ELF-1 (cell line): ENCODE measurements around the gene WIPI1.
A peak's percentile ranks its signal among the peaks of the same experiment; 100 is the strongest.

Experiments used
- DNase-seq: peaks from one replicate; pipeline ENCODE4 v3.0.0-alpha.2; 2016; ENCODE audit warnings: low read depth, low spot score

The WIPI1 gene

GRCh38 chr17:68461122-68461539, 3.8 kb upstream of the WIPI1 start:
- DNase-seq: no peak

GRCh38 chr17:68460715-68461114, 3.4 kb upstream of the WIPI1 start:
- DNase-seq: no peak

GRCh38 chr17:68460146-68460545, 2.9 kb upstream of the WIPI1 start:
- DNase-seq: no peak

- DNase-seq: no peak
Observed at GRCh38 chr17:68459037-68459639, 1.8 kb upstream of the WIPI1 start.

GRCh38 chr17:68458260-68459036, 1.2 kb upstream of the WIPI1 start:
- no peak for DNase-seq

GRCh38 chr17:68457539-68458259, 403 bp upstream of the WIPI1 start:
- peak; percentile 100 for DNase-seq

GRCh38 chr17:68456339-68457167, 743 bp downstream of the WIPI1 start:
- peak; percentile 75 for DNase-seq

GRCh38 chr17:68455901-68456338, 1.4 kb downstream of the WIPI1 start:
- no peak for DNase-seq

- no peak for DNase-seq
Observed at GRCh38 chr17:68453991-68454665, 3.2 kb downstream of the WIPI1 start.

GRCh38 chr17:68452724-68453290, 4.5 kb downstream of the WIPI1 start:
- DNase-seq: no peak

- no peak for DNase-seq
Observed at GRCh38 chr17:68451670-68452354, 5.5 kb downstream of the WIPI1 start.

GRCh38 chr17:68450801-68451200, 6.5 kb downstream of the WIPI1 start:
- no peak for DNase-seq

GRCh38 chr17:68450391-68450790, 6.9 kb downstream of the WIPI1 start:
- no peak for DNase-seq

GRCh38 chr17:68449021-68449739, 8.1 kb downstream of the WIPI1 start:
- DNase-seq: no peak

- no peak for DNase-seq
Observed at GRCh38 chr17:68446626-68447041, 10.7 kb downstream of the WIPI1 start.

GRCh38 chr17:68445671-68446070, 11.6 kb downstream of the WIPI1 start:
- DNase-seq: peak; percentile 51

GRCh38 chr17:68443972-68444464, 13.3 kb downstream of the WIPI1 start:
- no peak for DNase-seq

- no peak for DNase-seq
Observed at GRCh38 chr17:68441070-68441770, 16.1 kb downstream of the WIPI1 start.

GRCh38 chr17:68440526-68440925, 16.8 kb downstream of the WIPI1 start:
- no peak for DNase-seq
